T-cell (primary cell): ENCODE measurements around the gene SLC30A4. TPM values are rescaled to one million over a fixed set of nuclear protein-coding genes. Genes with fewer than 3 reads are reported as not detected.

Experiments used
- ATAC-seq, 4 experiments: fragments of 200-7000 bp in 3 of 4; fragments of 150-1000 bp in 1 of 4; cut with Tn5 transposase; replicated peaks in 1 of 4; 1 replicate in 3 of 4; 2 replicates in 1 of 4; pipeline ENCODE4 v1.10.0; 2021; ENCODE audit warnings: moderate library complexity in 3 of 4, mild to moderate bottlenecking in 2 of 4, moderate number of reproducible peaks in 1 of 4
- CTCF ChIA-PET, 2 donors: fragments of 300-600 bp; sonication (Branson Sonifier 250); formaldehyde crosslinking; loops; one replicate each; lab custom pipeline; 2022; ENCODE audit warnings: antibody characterized with exemption in 2 of 2; lab: Charles Lee
- POLR2A ChIA-PET, 2 donors: fragments of 300-600 bp; sonication (Branson Sonifier 250); formaldehyde crosslinking; loops; one replicate each; lab custom pipeline; 2022; ENCODE audit warnings: antibody characterized with exemption in 2 of 2; lab: Charles Lee
- DNase-seq, 35 experiments: peaks; one replicate each; pipeline versions ENCODE4 v3.0.0 to v3.0.0-alpha.2; 2013 to 2023
- H3K27ac ChIP-seq: one replicate; pipeline ENCODE4 v1.5.1; 2013; ENCODE audit warnings: low read length
- H3K27me3 ChIP-seq, 2 experiments: replicated peaks in 1 of 2; 1 replicate in 1 of 2; 2 replicates in 1 of 2; pipeline versions ENCODE4 v1.6.1 to v1.7.0; 2013; ENCODE audit warnings: low read length in 1 of 2, mixed read lengths in 1 of 2; ENCODE audit not compliant: control insufficient read depth in 2 of 2, insufficient read depth in 2 of 2; ENCODE audit errors: extremely low read depth in 1 of 2
- H3K36me3 ChIP-seq, 2 donors: 1 replicate in 1 of 2; 2 replicates in 1 of 2; pipeline versions ENCODE4 v1.6.1 to v1.7.0; 2013; ENCODE audit warnings: low read length in 1 of 2; ENCODE audit not compliant: control insufficient read depth in 2 of 2, insufficient read depth in 1 of 2; ENCODE audit errors: extremely low read depth in 1 of 2
- H3K4me1 ChIP-seq, 2 experiments: 1 replicate in 1 of 2; 2 replicates in 1 of 2; pipeline versions ENCODE4 v1.6.1 to v1.7.0; 2013; ENCODE audit warnings: low read length in 2 of 2, mixed read lengths in 1 of 2; ENCODE audit not compliant: insufficient read depth in 2 of 2, control insufficient read depth in 1 of 2; ENCODE audit errors: extremely low read depth in 1 of 2
- H3K4me3 ChIP-seq, 2 donors: 1 replicate in 1 of 2; 2 replicates in 1 of 2; pipeline versions ENCODE4 v1.5.1 to v1.7.0; 2013; ENCODE audit warnings: mild to moderate bottlenecking in 2 of 2, low read length in 1 of 2, moderate library complexity in 1 of 2; ENCODE audit not compliant: control insufficient read depth in 1 of 2; ENCODE audit errors: extremely low read depth in 1 of 2
- H3K9me3 ChIP-seq: 2 replicates; pipeline ENCODE4 v1.7.0; 2013
- H3K27ac Mint-ChIP-seq, 2 donors: one replicate each; pipeline ENCODE4 v1.8.0; 2020 to 2021; ENCODE audit warnings: mild to moderate bottlenecking in 2 of 2, mixed read lengths in 2 of 2
- H3K27me3 Mint-ChIP-seq, 2 donors: one replicate each; pipeline ENCODE4 v1.8.0; 2021 to 2022; ENCODE audit warnings: mixed read lengths in 2 of 2
- H3K36me3 Mint-ChIP-seq: one replicate; pipeline ENCODE4 v1.8.0; 2021; ENCODE audit warnings: mixed read lengths
- H3K4me1 Mint-ChIP-seq, 3 donors: one replicate each; pipeline ENCODE4 v1.8.0; 2020 to 2022; ENCODE audit warnings: mixed read lengths in 3 of 3, mild to moderate bottlenecking in 1 of 3
- H3K4me3 Mint-ChIP-seq, 3 donors: one replicate each; pipeline ENCODE4 v1.8.0; 2020 to 2022; ENCODE audit warnings: mild to moderate bottlenecking in 3 of 3, mixed read lengths in 3 of 3, moderate library complexity in 3 of 3
- H3K9me3 Mint-ChIP-seq, 3 donors: one replicate each; pipeline ENCODE4 v1.8.0; 2020 to 2022; ENCODE audit warnings: mixed read lengths in 3 of 3
- WGBS: methylation state at CpG from one replicate; pipeline ENCODE4 v1.1.5; 2013; ENCODE audit warnings: missing lambda C conversion rate; ENCODE audit not compliant: insufficient coverage; 5-methylcytosine and 5-hydroxymethylcytosine counted together
- total RNA-seq, 35 experiments: library from RNA in 6 of 35; stranded (reverse) in 6 of 35; fragments of 120-200 nt in 1 of 35; gene quantifications; one replicate each; pipeline versions ENCODE4 v1.2.1 to v1.2.4 and lab custom pipeline; 2013 to 2026

Gene SLC30A4
- total RNA-seq, 5 donors from 2014 or later (not counting 1 experiment from before 2014, with no cell fraction given) = 3.7 to 4.8 (median 4.2) TPM

- no peaks in the 10 kb centered on the region for H3K9me3 ChIP-seq
- ATAC-seq (no peak), DNase-seq (no peak)
- ChIA-PET CTCF (interaction anchor here in 1 of 2 donors (1.9 kb wide), 1 partner anchor 24 kb away, joined by 6 read pairs; no protein-coding TSS in a partner anchor), POLR2A (no interaction called here)
- Mint-ChIP-seq H3K4me1 (peaks cover 0 to 5% (median 2%) of the 10 kb centered on the region in 3 donors), H3K36me3 (no peaks in the 10 kb centered on the region), H3K27me3 (peaks cover 3 to 8% of the 10 kb centered on the region in 2 donors), H3K4me3 (no peak overlapping the region), H3K9me3 (no peaks in the 10 kb centered on the region), H3K27ac (no peak overlapping the region)
- no peak overlapping the region for H3K27ac ChIP-seq
- H3K4me1 ChIP-seq = peaks cover 0 to 11% of the 10 kb centered on the region in 2 experiments
- H3K4me3 ChIP-seq = no peak overlapping the region
- peaks cover 0 to 8% of the 10 kb centered on the region in 2 experiments for H3K27me3 ChIP-seq
- 100% methylated on average over 1 of the region's 2 CpGs for WGBS
- H3K36me3 ChIP-seq = no peaks in the 10 kb centered on the region
Observed at GRCh38 chr15:45434078-45434567, 88.4 kb downstream of the SLC30A4 start.

GRCh38 chr15:45431511-45431910 lies 91.0 kb downstream of the SLC30A4 start:
- Mint-ChIP-seq H3K27me3 (peaks cover 3 to 8% of the 10 kb centered on the region in 2 donors), H3K9me3 (no peaks in the 10 kb centered on the region), H3K4me1 (peaks cover 0 to 5% (median 2%) of the 10 kb centered on the region in 3 donors), H3K27ac (no peak overlapping the region), H3K36me3 (no peaks in the 10 kb centered on the region), H3K4me3 (no peak overlapping the region)
- H3K27ac ChIP-seq = no peak overlapping the region
- CTCF ChIA-PET = interaction anchor here (0.5 to 2.7 kb wide), 15 partner anchors 8 to 184 kb away, joined by 3 to 27 read pairs (median 5); no protein-coding TSS in a partner anchor
- H3K27me3 ChIP-seq = peaks cover 0 to 8% of the 10 kb centered on the region in 2 experiments
- DNase-seq = no peak
- H3K9me3 ChIP-seq = no peaks in the 10 kb centered on the region
- no peak overlapping the region for H3K4me3 ChIP-seq
- peaks cover 0 to 11% of the 10 kb centered on the region in 2 experiments for H3K4me1 ChIP-seq
- 100% methylated on average over 1 of the region's 2 CpGs for WGBS
- no peaks in the 10 kb centered on the region for H3K36me3 ChIP-seq
- POLR2A ChIA-PET = no interaction called here
- no peak for ATAC-seq

- Mint-ChIP-seq H3K9me3 (no peaks in the 10 kb centered on the region), H3K36me3 (no peaks in the 10 kb centered on the region), H3K4me1 (peaks cover 0 to 5% (median 2%) of the 10 kb centered on the region in 3 donors), H3K27me3 (peaks cover 3 to 8% of the 10 kb centered on the region in 2 donors), H3K4me3 (peak overlapping the region; percentile 13 to 56 (median 49)), H3K27ac (no peak overlapping the region)
- ATAC-seq (peak; percentile 93 to 96 (median 94)), DNase-seq (peak; percentile 48 to 92 (median 80))
- peaks cover 0 to 11% of the 10 kb centered on the region in 2 experiments for H3K4me1 ChIP-seq
- no peak overlapping the region for H3K27ac ChIP-seq
- peaks cover 0 to 8% of the 10 kb centered on the region in 2 experiments for H3K27me3 ChIP-seq
- POLR2A ChIA-PET = no interaction called here
- CTCF ChIA-PET = interaction anchor here (0.6 to 2.7 kb wide), 37 partner anchors 9 to 232 kb away, joined by 3 to 27 read pairs (median 4); a partner anchor contains a TSS
- H3K4me3 ChIP-seq = peak overlapping the region; percentile 29 to 71
- H3K36me3 ChIP-seq = no peaks in the 10 kb centered on the region
- 9% methylated on average over 65 of the region's 73 CpGs for WGBS
- H3K9me3 ChIP-seq = no peaks in the 10 kb centered on the region
Observed at GRCh38 chr15:45429941-45430792, 92.4 kb downstream of the SLC30A4 start.

Other genes with a start within 250 kb of the SLC30A4 start
- 1 to 10 TPM in 3 of 5 donors, under 1 TPM in 2; 0.49 to 5.5 (median 2.0) TPM for gene GATM, start 144.2 kb downstream of the SLC30A4 start, total RNA-seq
- gene BLOC1S6, start 64.6 kb upstream of the SLC30A4 start, total RNA-seq = 10 to 100 TPM; 37.5 to 59.5 (median 40.5) TPM
- gene SQOR, start 112.3 kb upstream of the SLC30A4 start, total RNA-seq = 10 to 100 TPM; 29.5 to 43.0 (median 33.4) TPM